GM23338 (cell line): ENCODE data around the gene PRIMPOL. TPM values are rescaled to one million over a fixed set of nuclear protein-coding genes. Genes with fewer than 3 reads are reported as not detected.

Experiments
- ATAC-seq: fragments of 200-7000 bp; cut with Tn5 transposase; 3 replicates; pipeline ENCODE4 v1.9.1; 2020
- DNase-seq: peaks from one replicate; pipeline ENCODE4 v3.0.0-alpha.2; 2015; ENCODE audit warnings: low spot score
- H2AFZ ChIP-seq: fragments of 200-600 bp; sonication (generic); 2 replicates; pipeline ENCODE4 v1.8.0; 2016; ENCODE audit warnings: antibody characterized with exemption, mild to moderate bottlenecking, moderate library complexity
- H3F3A ChIP-seq: fragments of 200-600 bp; sonication (generic); replicated peaks from 2 replicates; pipeline ENCODE4 v1.8.0; 2017; ENCODE audit warnings: antibody characterized with exemption, mixed run types, low read depth
- H3K27ac ChIP-seq: fragments of 200-600 bp; sonication (generic); 2 replicates; pipeline ENCODE4 v1.6.1; 2016; ENCODE audit warnings: low read depth
- H3K27me3 ChIP-seq: fragments of 200-600 bp; sonication (generic); 2 replicates; pipeline ENCODE4 v1.8.0; 2016; ENCODE audit warnings: mild to moderate bottlenecking, mixed run types, moderate library complexity; ENCODE audit not compliant: insufficient read depth
- H3K36me3 ChIP-seq: fragments of 200-600 bp; sonication (generic); 2 replicates; pipeline ENCODE4 v1.8.0; 2016; ENCODE audit warnings: mild to moderate bottlenecking; ENCODE audit not compliant: insufficient read depth
- H3K4me1 ChIP-seq: fragments of 200-600 bp; sonication (generic); 2 replicates; pipeline ENCODE4 v1.8.0; 2016; ENCODE audit warnings: mild to moderate bottlenecking, moderate library complexity; ENCODE audit not compliant: insufficient read depth
- H3K4me2 ChIP-seq: fragments of 200-600 bp; sonication (generic); 2 replicates; pipeline ENCODE4 v1.7.1; 2017; ENCODE audit warnings: mixed run types
- H3K4me3 ChIP-seq: fragments of 200-600 bp; sonication (generic); 2 replicates; pipeline ENCODE4 v1.6.1; 2016; ENCODE audit warnings: mixed run types
- H3K79me2 ChIP-seq: fragments of 200-600 bp; sonication (generic); replicated peaks from 2 replicates; pipeline ENCODE4 v1.8.0; 2017; ENCODE audit warnings: mild to moderate bottlenecking; ENCODE audit not compliant: insufficient read depth
- H3K9me2 ChIP-seq: fragments of 200-600 bp; sonication (generic); 2 replicates; pipeline ENCODE4 v1.8.0; 2017; ENCODE audit not compliant: insufficient read depth
- H4K20me1 ChIP-seq: fragments of 200-600 bp; sonication (generic); replicated peaks from 2 replicates; pipeline ENCODE4 v1.8.0; 2017; ENCODE audit warnings: mild to moderate bottlenecking; ENCODE audit not compliant: insufficient read depth
- H3K27ac Mint-ChIP-seq: 2 replicates; pipeline ENCODE4 v1.8.0; 2020; ENCODE audit warnings: inconsistent platforms, mild to moderate bottlenecking, moderate library complexity, mixed read lengths
- H3K27me3 Mint-ChIP-seq: 3 replicates; pipeline ENCODE4 v1.8.0; 2022; ENCODE audit warnings: low read depth, mild to moderate bottlenecking, moderate library complexity, mixed read lengths, inconsistent platforms; ENCODE audit not compliant: insufficient read depth, poor library complexity
- H3K36me3 Mint-ChIP-seq: 3 replicates; pipeline ENCODE4 v1.8.0; 2021; ENCODE audit warnings: low read depth, mild to moderate bottlenecking, inconsistent platforms, moderate library complexity, mixed read lengths
- H3K4me1 Mint-ChIP-seq: 3 replicates; pipeline ENCODE4 v1.8.0; 2020; ENCODE audit warnings: mild to moderate bottlenecking, inconsistent platforms, mixed read lengths
- H3K4me3 Mint-ChIP-seq: 3 replicates; pipeline ENCODE4 v1.8.0; 2021; ENCODE audit warnings: moderate library complexity, mild to moderate bottlenecking, inconsistent platforms, mixed read lengths
- H3K9me3 Mint-ChIP-seq: 3 replicates; pipeline ENCODE4 v1.8.0; 2020; ENCODE audit warnings: moderate library complexity, mild to moderate bottlenecking, inconsistent platforms, mixed read lengths
- CREB1 ChIP-seq: fragments of 250-450 bp; sonication (Bioruptor Pico); IDR thresholded peaks from 2 replicates; pipeline ENCODE4 v1.5.0; 2020; ENCODE audit warnings: low read depth, mild to moderate bottlenecking, moderate library complexity
- CTCF ChIP-seq, 2 experiments: fragments of 200-600 bp in 1 of 2; sonication (generic) in 1 of 2; conservative IDR thresholded peaks; 2 replicates each; pipeline versions ENCODE4 v1.5.1 to v1.6.1; 2016 to 2017; ENCODE audit warnings: antibody characterized with exemption in 2 of 2, low read depth in 2 of 2, mild to moderate bottlenecking in 2 of 2, moderate library complexity in 1 of 2
- ETS1 ChIP-seq: IDR thresholded peaks from 2 replicates; pipeline ENCODE4 v1.6.1; 2016; ENCODE audit warnings: antibody characterized with exemption
- EZH2 ChIP-seq: fragments of 200-600 bp; sonication (generic); IDR thresholded peaks from one replicate; pipeline ENCODE4 v1.8.0; 2017; ENCODE audit warnings: antibody characterized with exemption, mild to moderate bottlenecking, low read depth; ENCODE audit not compliant: unreplicated experiment
- EZH2phosphoT487 ChIP-seq: fragments of 200-600 bp; sonication (generic); IDR thresholded peaks from one replicate; pipeline ENCODE4 v1.8.1; 2018; ENCODE audit warnings: antibody characterized with exemption; ENCODE audit not compliant: unreplicated experiment
- NANOG ChIP-seq: IDR thresholded peaks from 2 replicates; pipeline ENCODE4 v1.6.1; 2016; ENCODE audit warnings: antibody characterized with exemption, borderline replicate concordance
- POLR2AphosphoS5 ChIP-seq: IDR thresholded peaks from 2 replicates; pipeline ENCODE4 v1.6.1; 2016; ENCODE audit warnings: antibody characterized with exemption, low read depth
- REST ChIP-seq: IDR thresholded peaks from one replicate; pipeline ENCODE4 v1.6.1; 2018; ENCODE audit warnings: antibody characterized with exemption; ENCODE audit not compliant: unreplicated experiment
- STAT1 ChIP-seq: IDR thresholded peaks from one replicate; pipeline ENCODE4 v1.6.1; 2016; ENCODE audit warnings: antibody characterized with exemption; ENCODE audit not compliant: unreplicated experiment
- ZNF114 ChIP-seq: fragments of 250-450 bp; sonication (Bioruptor Pico); IDR thresholded peaks from 2 replicates; pipeline ENCODE4 v1.5.0; 2020; ENCODE audit warnings: mild to moderate bottlenecking, moderate library complexity
- polyA plus RNA-seq: library from polyadenylated mRNA; unstranded; fragments of >200 nt; fragmentation: Nextera tagmentation; extraction: Ambion mirVana; gene quantifications from 2 replicates; pipeline ENCODE4 v1.2.1, GENCODE V29; 2016
- total RNA-seq: library from RNA; depleted of rRNA; stranded (reverse); fragments of >200 nt; shearing (Covaris generic); gene quantifications from 2 replicates; pipeline ENCODE4 v1.2.3, GENCODE V29; 2014

The PRIMPOL gene
- total and polyA plus RNA-seq, 2 experiments from 2014 or later: 3.5 to 9.6 TPM

- no peak for TF ChIP-seq ZNF114 (CRISPR knock-in tag)
- no peak for TF ChIP-seq STAT1
- TF ChIP-seq EZH2: no peak
- TF ChIP-seq POLR2AphosphoS5: no peak
- TF ChIP-seq CREB1 (CRISPR knock-in tag): no peak
- TF ChIP-seq CTCF (conservative IDR thresholded peaks at IDR 0.05; ENCODE audit: low read depth in 2 of 2): no peak
Measured at GRCh38 chr4:184672741-184673140, 23.2 kb downstream of the PRIMPOL start (continued).

GRCh38 chr4:184674011-184674410 is 24.5 kb downstream of the PRIMPOL start:
- Histone ChIP-seq H2AFZ (no peak overlapping the region), H3K9me2 (no peaks in the 10 kb centered on the region), H3K4me1 (no peaks in the 10 kb centered on the region), H4K20me1 (no peaks in the 10 kb centered on the region), H3K27me3 (no peaks in the 10 kb centered on the region), H3K79me2 (no peaks in the 10 kb centered on the region), H3K36me3 (no peaks in the 10 kb centered on the region), H3K4me3 (no peak overlapping the region), H3F3A (0 out of 2 replicates have a peak, but pooled peaks cover 3% of the 10 kb centered on the region), H3K4me2 (no peak overlapping the region), H3K27ac (no peak overlapping the region)
- ATAC-seq (no peak), DNase-seq (no peak)
- Mint-ChIP-seq H3K27ac (0 out of 2 replicates have a peak overlapping the region, but pooled peaks have one; percentile 11), H3K4me3 (no peak overlapping the region), H3K4me1 (no peaks in the 10 kb centered on the region), H3K9me3 (no peaks in the 10 kb centered on the region), H3K27me3 (peaks cover 4% of the 10 kb centered on the region), H3K36me3 (peaks cover 22% of the 10 kb centered on the region; the same call in 2 of the 3 replicates)
- TF ChIP-seq ZNF114 (CRISPR knock-in tag) (no peak), NANOG (no peak), POLR2AphosphoS5 (no peak), EZH2 (no peak)

GRCh38 chr4:184675018-184675417 is 25.5 kb downstream of the PRIMPOL start:
- no peak overlapping the region for H3K27ac ChIP-seq
- peaks cover 32% of the 10 kb centered on the region for H3K36me3 Mint-ChIP-seq
- H3K4me3 ChIP-seq: no peak overlapping the region
- H3K4me1 ChIP-seq: no peaks in the 10 kb centered on the region
- no peak for DNase-seq
- H3K27me3 ChIP-seq: no peaks in the 10 kb centered on the region
- H3K27ac Mint-ChIP-seq: no peak overlapping the region
- H3K4me3 Mint-ChIP-seq: no peak overlapping the region
- no peak overlapping the region for H2AFZ ChIP-seq
- ATAC-seq: no peak
- no peaks in the 10 kb centered on the region for H3K79me2 ChIP-seq
- H3F3A ChIP-seq: 0 out of 2 replicates have a peak, but pooled peaks cover 3% of the 10 kb centered on the region
- no peaks in the 10 kb centered on the region for H3K9me2 ChIP-seq
- peaks cover 7% of the 10 kb centered on the region for H3K9me3 Mint-ChIP-seq
- no peak overlapping the region for H3K4me2 ChIP-seq
- H3K27me3 Mint-ChIP-seq: peaks cover 4% of the 10 kb centered on the region
- H3K4me1 Mint-ChIP-seq: no peaks in the 10 kb centered on the region
- H3K36me3 ChIP-seq: 0 out of 2 replicates have a peak, but pooled peaks cover 2% of the 10 kb centered on the region
- no peaks in the 10 kb centered on the region for H4K20me1 ChIP-seq
- no peak for TF ChIP-seq REST
- TF ChIP-seq STAT1: no peak
- TF ChIP-seq EZH2phosphoT487: no peak
- no peak for TF ChIP-seq ETS1
- no peak for TF ChIP-seq NANOG
- no peak for TF ChIP-seq POLR2AphosphoS5
